Stimulated activated CD8-positive, alpha-beta memory T cell treated with anti-CD3 and anti-CD28 coated beads, Interleukin-7, amount 100 ng/mL, for 24 hours (primary cell): ENCODE measurements around the gene ZNRF1.

Experiments used
- DNase-seq: peaks from one replicate; pipeline ENCODE4 v3.0.0-alpha.2; 2020; ENCODE audit warnings: low read depth

The ZNRF1 gene

GRCh38 chr16:75152635-75153034 lies 153.8 kb downstream of the ZNRF1 start:
- DNase-seq = no peak

- no peak for DNase-seq
These were observed 161.6 kb downstream of the ZNRF1 start for GRCh38 chr16:75160386-75160785.
